B cell (primary cell): ENCODE data around the gene COPS8.

ENCODE experiments used
- CTCF ChIP-seq: fragments of 200-600 bp; IDR thresholded peaks from one replicate; pipeline ENCODE4 v1.8.0; 2022; ENCODE audit warnings: antibody characterized with exemption, mild to moderate bottlenecking
- EZH2 ChIP-seq: IDR thresholded peaks from 2 replicates; pipeline ENCODE4 v1.6.1; 2012; ENCODE audit warnings: borderline replicate concordance, low read depth, mild to moderate bottlenecking, moderate library complexity, low read length; ENCODE audit not compliant: insufficient read depth, poor library complexity, severe bottlenecking

DNA sequence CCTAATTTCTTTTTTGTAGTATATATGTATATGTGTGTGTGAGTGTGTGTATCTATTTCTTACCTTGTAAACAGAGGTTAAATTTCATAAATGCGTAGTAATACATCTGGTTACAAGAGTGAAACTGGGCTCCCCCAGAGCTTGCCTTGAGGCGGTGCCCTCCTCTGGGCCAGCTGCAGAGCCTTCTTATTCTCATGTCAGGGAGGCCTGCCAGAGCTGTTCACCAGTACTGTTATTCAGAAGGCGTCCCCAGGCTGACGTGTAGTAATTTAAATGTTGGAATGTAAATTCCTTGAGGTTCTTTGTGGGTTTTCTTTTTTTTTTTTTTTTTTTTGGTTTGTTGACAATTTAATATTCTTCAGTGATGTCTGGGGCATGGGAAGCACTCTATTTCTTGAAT lies 11.2 kb downstream of the COPS8 start:
- TF ChIP-seq CTCF, result no peak
- no peak for TF ChIP-seq EZH2
